Mammary epithelial cell (primary cell): ENCODE results near the gene ALPP.

Source experiments
- CTCF ChIP-seq, 2 donors: IDR thresholded peaks in 1 of 2; conservative IDR thresholded peaks in 1 of 2; 2 replicates each; pipeline ENCODE4 v1.5.1; 2011 to 2012; ENCODE audit warnings: inconsistent platforms in 2 of 2, low read length in 2 of 2, mild to moderate bottlenecking in 2 of 2, control low read depth in 1 of 2, low read depth in 1 of 2; ENCODE audit not compliant: insufficient read depth in 1 of 2; ENCODE audit errors: extremely low read depth in 1 of 2
- EZH2 ChIP-seq: IDR thresholded peaks from 2 replicates; pipeline ENCODE4 v1.6.1; 2012; ENCODE audit warnings: low read length, inconsistent platforms, borderline replicate concordance

- TF ChIP-seq CTCF (conservative IDR thresholded peaks at IDR 0.05 in 1 of 2, IDR thresholded peaks at IDR 0.05 in 1 of 2; ENCODE audit: extremely low read depth in 1 of 2, insufficient read depth in 1 of 2, low read depth in 1 of 2, low read length in 2 of 2), result no peak
- TF ChIP-seq EZH2, result no peak
Measured at GRCh38 chr2:232361646-232362045, 16.9 kb upstream of the ALPP start.
